GM18517 (cell line): ENCODE data around the gene TOP2B.

Experiments
- ATAC-seq: cut with Tn5 transposase; IDR thresholded peaks from one replicate; pipeline ENCODE4 v1.9.1; 2021; ENCODE audit warnings: mild to moderate bottlenecking, moderate library complexity; ENCODE audit not compliant: unreplicated experiment

Gene TOP2B

DNA sequence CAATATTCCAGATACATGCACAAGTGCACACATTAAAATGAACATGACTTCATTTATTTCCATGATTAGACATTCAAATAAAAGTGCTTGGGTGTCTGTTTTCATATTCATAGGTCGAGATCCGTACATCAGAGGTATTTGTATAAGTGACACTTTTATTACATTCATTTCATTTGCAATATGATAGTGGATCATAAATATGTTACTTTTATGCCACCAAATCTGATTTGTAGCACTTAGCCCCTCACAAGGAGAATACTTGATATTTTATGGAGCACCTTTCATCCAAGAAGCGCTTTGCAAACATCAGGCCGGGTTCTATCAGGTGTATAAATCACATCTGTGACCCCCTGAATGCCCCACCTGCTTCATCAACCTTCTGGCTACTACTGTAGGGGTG is 100.6 kb downstream of the TOP2B start:
- ATAC-seq: no peak

GRCh38 chr3:25563601-25564000 is 101.1 kb downstream of the TOP2B start:
- no peak for ATAC-seq

GRCh38 chr3:25558796-25559195 is 105.9 kb downstream of the TOP2B start:
- ATAC-seq: no peak

- no peak for ATAC-seq
Observed at GRCh38 chr3:25558121-25558520, 106.6 kb downstream of the TOP2B start.

GRCh38 chr3:25557694-25558093 is 107.0 kb downstream of the TOP2B start:
- no peak for ATAC-seq

GRCh38 chr3:25556447-25556846 is 108.3 kb downstream of the TOP2B start:
- no peak for ATAC-seq

- ATAC-seq: no peak
Observed at GRCh38 chr3:25555695-25556437, 108.8 kb downstream of the TOP2B start.

DNA sequence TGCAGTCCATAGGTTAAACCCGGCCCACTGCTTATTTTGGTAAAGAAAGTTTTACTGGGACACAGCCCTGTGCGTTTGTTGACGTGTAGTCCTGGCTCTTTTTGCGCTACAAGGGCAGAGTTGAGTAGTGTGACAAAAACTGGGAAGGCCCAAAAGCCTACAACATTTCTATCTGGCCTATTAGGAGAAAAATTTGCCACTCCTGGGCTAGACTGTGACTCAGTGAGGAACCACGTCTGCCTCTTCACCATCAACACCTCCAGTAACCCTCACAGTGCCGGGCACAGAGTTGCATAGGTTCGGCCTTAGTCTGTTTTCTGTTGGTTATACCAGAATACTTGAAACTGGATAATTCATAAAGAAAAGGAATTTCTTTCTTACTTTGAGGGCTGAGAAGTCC is 110.3 kb downstream of the TOP2B start:
- ATAC-seq: no peak

GRCh38 chr3:25552251-25552650 is 112.5 kb downstream of the TOP2B start:
- ATAC-seq: no peak

DNA sequence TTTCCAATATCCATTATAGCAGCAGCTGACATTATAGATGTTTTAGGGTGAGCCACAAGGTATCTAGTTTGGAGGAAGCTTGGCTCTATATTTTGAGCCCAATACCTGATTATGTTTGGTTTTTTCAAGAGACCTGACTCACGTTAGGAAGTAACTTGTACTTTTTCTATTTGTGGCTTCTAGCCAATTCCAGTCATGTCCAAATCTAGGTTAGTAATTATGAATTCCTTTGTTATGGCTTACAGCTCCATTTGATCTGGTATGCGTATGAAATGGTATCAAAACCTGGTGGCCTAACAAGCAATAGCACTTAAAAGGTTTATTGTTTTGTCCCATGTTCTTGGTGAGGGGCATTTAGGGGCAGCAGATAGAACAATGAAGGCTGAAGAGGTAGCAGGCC is 115.9 kb downstream of the TOP2B start:
- no peak for ATAC-seq

DNA sequence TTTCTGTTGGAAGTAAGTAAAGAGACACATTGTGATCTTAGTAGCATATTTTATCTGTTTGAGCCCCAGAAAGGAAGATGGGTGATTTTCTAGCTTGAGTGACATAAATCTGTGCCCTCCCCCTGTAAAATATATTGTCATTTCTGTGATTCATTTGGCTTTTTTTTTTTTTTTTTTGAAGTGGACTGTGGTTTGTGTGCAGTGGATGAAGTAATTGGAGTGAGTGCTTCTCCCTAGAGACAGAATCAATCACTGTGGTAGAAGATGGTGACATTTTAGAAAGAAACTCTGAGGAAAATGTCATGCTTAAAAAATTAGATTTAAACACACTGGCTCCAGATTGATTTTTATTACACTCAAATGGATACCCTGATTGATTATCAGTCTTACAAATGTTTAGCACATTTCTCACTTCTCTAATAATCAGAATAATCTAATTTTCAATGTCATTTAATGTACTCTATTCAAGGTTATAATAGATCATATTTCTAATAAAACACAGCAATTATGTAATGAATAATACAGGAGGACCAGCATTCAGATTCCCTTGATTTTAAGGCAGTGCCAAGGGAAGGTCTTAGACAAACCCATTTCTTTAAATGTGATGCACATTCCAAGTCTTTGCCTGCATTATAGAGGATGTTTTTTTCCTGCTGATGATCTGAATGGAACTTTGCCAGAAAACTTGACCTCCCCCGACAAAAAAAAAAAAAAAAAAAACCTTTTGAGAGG is 116.6 kb downstream of the TOP2B start:
- no peak for ATAC-seq
